ENCODE measurements around the gene MRPS7.
A peak's percentile ranks its signal among the peaks of the same experiment; 100 is the strongest.

The MRPS7 gene

GRCh38 chr17:75271233-75271954 lies 9.7 kb downstream of the MRPS7 start (continued):
- TF ChIP-seq REST (tag by site-specific recombination; IDR thresholded peaks at IDR 0.05) (no peak), RBAK (tag by site-specific recombination; IDR thresholded peaks at IDR 0.05) (no peak), CTCF (tag by site-specific recombination; IDR thresholded peaks at IDR 0.05) (peak; percentile 69), ZNF292 (tag by site-specific recombination; IDR thresholded peaks at IDR 0.05; ENCODE audit: borderline replicate concordance, low read depth) (no peak), ZNF692 (tag by site-specific recombination; IDR thresholded peaks at IDR 0.05) (peak; percentile 54; the same call in 1 of the 2 replicates), MEIS1 (CRISPR knock-in tag; IDR thresholded peaks at IDR 0.05; ENCODE audit: borderline replicate concordance) (no peak), ZNF513 (tag by site-specific recombination; IDR thresholded peaks at IDR 0.05) (no peak), ZNF529 (tag by site-specific recombination; IDR thresholded peaks at IDR 0.05; ENCODE audit: insufficient replicate concordance) (no peak), ZNF391 (tag by site-specific recombination; IDR thresholded peaks at IDR 0.05; ENCODE audit: borderline replicate concordance, low read depth) (no peak), ZFP37 (tag by site-specific recombination; IDR thresholded peaks at IDR 0.05) (no peak), ZNF521 (tag by site-specific recombination; IDR thresholded peaks at IDR 0.05) (no peak), ZNF354C (tag by site-specific recombination; IDR thresholded peaks at IDR 0.05; ENCODE audit: borderline replicate concordance, low read depth) (no peak), ZNF654 (tag by site-specific recombination; IDR thresholded peaks at IDR 0.05; ENCODE audit: low read depth) (no peak), ZNF433 (tag by site-specific recombination; IDR thresholded peaks at IDR 0.05; ENCODE audit: low read depth) (no peak), ZBTB48 (tag by site-specific recombination; IDR thresholded peaks at IDR 0.05) (peak; percentile 54), ZNF514 (tag by site-specific recombination; IDR thresholded peaks at IDR 0.05) (no peak), MZF1 (tag by site-specific recombination; IDR thresholded peaks at IDR 0.05; ENCODE audit: borderline replicate concordance) (no peak), PBX3 (CRISPR knock-in tag; IDR thresholded peaks at IDR 0.05) (peak; percentile 88; the same call in 1 of the 2 replicates), SCRT2 (tag by site-specific recombination; IDR thresholded peaks at IDR 0.05) (no peak), ZNF324 (tag by site-specific recombination; IDR thresholded peaks at IDR 0.05) (0 out of 2 replicates have a peak, but pooled peaks have one; percentile 31), ZNF624 (tag by site-specific recombination; IDR thresholded peaks at IDR 0.05) (no peak), BCL11A (tag by site-specific recombination; IDR thresholded peaks at IDR 0.05; ENCODE audit: low read depth) (0 out of 2 replicates have a peak, but pooled peaks have one; percentile 11), ZFP41 (tag by site-specific recombination; IDR thresholded peaks at IDR 0.05; ENCODE audit: borderline replicate concordance) (no peak)

All from HEK293 (cell line).